Measurements from ENCODE around the gene ZNF507. TPM values are rescaled to one million over a fixed set of nuclear protein-coding genes. Genes with fewer than 3 reads are reported as not detected.

The ZNF507 gene
- total and polyA plus RNA-seq, 2 of the 8 experiments (the other 6 are each of a cell fraction or from before 2014, with no cell fraction given): 8.6 to 28.8 TPM

DNA sequence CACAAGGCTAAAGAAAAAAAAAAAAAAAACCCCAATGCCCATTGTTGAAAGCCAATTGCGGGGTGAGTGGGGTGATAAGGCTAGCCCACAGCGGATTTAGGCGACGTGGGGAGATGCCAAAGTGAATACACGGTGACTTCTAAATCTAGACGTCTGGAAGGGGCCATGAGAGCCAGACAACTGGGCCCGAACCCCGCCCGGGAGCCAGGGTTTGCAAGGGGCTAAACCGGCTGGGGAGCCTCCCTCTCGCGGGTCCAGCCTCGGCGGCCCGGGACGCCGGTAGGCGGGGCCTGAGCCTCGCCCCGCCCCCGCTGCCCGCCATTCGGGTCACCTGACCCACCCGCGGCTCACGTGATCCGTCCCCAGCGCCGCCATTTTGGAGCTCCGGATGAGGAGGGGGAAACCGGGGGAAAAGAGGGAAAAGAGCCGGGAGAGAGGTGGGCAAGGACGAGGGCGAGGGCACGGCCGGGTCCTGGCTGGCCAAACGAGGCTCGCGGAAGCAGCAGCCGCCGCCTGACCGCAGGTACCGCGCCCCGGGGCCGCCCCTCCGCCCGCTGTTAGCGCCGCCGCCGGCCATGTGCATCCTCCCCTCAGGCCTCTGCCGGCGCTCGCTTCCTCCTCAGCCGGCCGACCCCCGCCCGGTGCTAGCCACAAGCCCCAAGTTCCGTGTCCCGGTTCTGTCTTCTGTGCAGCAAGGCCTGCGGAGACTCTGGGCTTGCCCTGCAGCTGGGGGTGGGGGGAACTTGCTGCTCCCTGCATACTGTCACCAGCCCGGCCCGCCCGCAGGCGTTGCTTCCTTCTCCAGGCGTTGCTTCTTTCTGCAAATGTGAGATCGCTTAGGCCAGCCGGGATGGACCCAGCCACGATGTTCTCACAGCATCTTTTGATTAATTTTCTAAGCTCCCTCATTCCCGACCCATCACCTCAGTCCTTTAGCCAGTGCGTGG is at the start of gene ZNF507 (continued):
- TF ChIP-seq SP4 (IDR thresholded peaks at IDR 0.05; ENCODE audit: low read length) (peak; percentile 98), EGR1 (IDR thresholded peaks at IDR 0.05; ENCODE audit: borderline replicate concordance, low read depth, low read length) (peak; percentile 60; the same call in 1 of the 2 replicates), BACH1 (IDR thresholded peaks at IDR 0.05; ENCODE audit: low read length) (no peak), POU5F1 (IDR thresholded peaks at IDR 0.05; ENCODE audit: low read depth, low read length) (no peak), ZNF274 (IDR thresholded peaks at IDR 0.05; ENCODE audit: borderline replicate concordance, extremely low read depth, low read length) (no peak), POLR2AphosphoS5 (IDR thresholded peaks at IDR 0.05; ENCODE audit: low read depth, low read length) (peak; percentile 34; the same call in 1 of the 2 replicates), MAFK (IDR thresholded peaks at IDR 0.05; ENCODE audit: low read depth, low read length) (no peak), FOSL1 (IDR thresholded peaks at IDR 0.05; ENCODE audit: insufficient read depth, low read depth, low read length) (no peak), SAP30 (IDR thresholded peaks at IDR 0.05; ENCODE audit: insufficient read depth, insufficient replicate concordance, low read length) (peak; percentile 47), CHD2 (IDR thresholded peaks at IDR 0.05; ENCODE audit: low read length) (no peak), SRF (IDR thresholded peaks at IDR 0.05; ENCODE audit: low read depth, low read length) (no peak), JUN (IDR thresholded peaks at IDR 0.05; ENCODE audit: low read depth, low read length) (no peak), TBP (IDR thresholded peaks at IDR 0.05; ENCODE audit: low read depth, low read length) (no peak; the same call in 1 of the 2 replicates), CEBPB (IDR thresholded peaks at IDR 0.05; ENCODE audit: low read depth, low read length) (no peak), GTF2F1 (IDR thresholded peaks at IDR 0.05; ENCODE audit: borderline replicate concordance, low read depth, low read length) (no peak)
- TF ChIP-seq, protein P1, sequence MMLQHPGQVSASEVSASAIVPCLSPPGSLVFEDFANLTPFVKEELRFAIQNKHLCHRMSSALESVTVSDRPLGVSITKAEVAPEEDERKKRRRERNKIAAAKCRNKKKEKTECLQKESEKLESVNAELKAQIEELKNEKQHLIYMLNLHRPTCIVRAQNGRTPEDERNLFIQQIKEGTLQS (IDR thresholded peaks at IDR 0.05; ENCODE audit: insufficient read depth, low read depth, low read length): peak; percentile 98
- TF ChIP-seq, protein P2, sequence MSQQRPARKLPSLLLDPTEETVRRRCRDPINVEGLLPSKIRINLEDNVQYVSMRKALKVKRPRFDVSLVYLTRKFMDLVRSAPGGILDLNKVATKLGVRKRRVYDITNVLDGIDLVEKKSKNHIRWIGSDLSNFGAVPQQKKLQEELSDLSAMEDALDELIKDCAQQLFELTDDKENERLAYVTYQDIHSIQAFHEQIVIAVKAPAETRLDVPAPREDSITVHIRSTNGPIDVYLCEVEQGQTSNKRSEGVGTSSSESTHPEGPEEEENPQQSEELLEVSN (IDR thresholded peaks at IDR 0.05): peak; percentile 79
- TF ChIP-seq, protein P3, sequence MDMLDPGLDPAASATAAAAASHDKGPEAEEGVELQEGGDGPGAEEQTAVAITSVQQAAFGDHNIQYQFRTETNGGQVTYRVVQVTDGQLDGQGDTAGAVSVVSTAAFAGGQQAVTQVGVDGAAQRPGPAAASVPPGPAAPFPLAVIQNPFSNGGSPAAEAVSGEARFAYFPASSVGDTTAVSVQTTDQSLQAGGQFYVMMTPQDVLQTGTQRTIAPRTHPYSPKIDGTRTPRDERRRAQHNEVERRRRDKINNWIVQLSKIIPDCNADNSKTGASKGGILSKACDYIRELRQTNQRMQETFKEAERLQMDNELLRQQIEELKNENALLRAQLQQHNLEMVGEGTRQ (IDR thresholded peaks at IDR 0.05; ENCODE audit: low read length): peak; percentile 99
- TF ChIP-seq, protein P4, sequence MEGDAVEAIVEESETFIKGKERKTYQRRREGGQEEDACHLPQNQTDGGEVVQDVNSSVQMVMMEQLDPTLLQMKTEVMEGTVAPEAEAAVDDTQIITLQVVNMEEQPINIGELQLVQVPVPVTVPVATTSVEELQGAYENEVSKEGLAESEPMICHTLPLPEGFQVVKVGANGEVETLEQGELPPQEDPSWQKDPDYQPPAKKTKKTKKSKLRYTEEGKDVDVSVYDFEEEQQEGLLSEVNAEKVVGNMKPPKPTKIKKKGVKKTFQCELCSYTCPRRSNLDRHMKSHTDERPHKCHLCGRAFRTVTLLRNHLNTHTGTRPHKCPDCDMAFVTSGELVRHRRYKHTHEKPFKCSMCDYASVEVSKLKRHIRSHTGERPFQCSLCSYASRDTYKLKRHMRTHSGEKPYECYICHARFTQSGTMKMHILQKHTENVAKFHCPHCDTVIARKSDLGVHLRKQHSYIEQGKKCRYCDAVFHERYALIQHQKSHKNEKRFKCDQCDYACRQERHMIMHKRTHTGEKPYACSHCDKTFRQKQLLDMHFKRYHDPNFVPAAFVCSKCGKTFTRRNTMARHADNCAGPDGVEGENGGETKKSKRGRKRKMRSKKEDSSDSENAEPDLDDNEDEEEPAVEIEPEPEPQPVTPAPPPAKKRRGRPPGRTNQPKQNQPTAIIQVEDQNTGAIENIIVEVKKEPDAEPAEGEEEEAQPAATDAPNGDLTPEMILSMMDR (IDR thresholded peaks at IDR 0.05; ENCODE audit: control extremely low read depth in 1 of 3, insufficient read depth in 1 of 3, low read depth in 1 of 3, low read length in 3 of 3): no peak
